NT2/D1 (cell line): ENCODE data around the gene SAA4.
"Not testable (repeated sequence)": the region's sequence is repeated elsewhere in the genome, so short reads cannot be mapped to it uniquely, and the experiment has no call there.

Experiments used
- DNase-seq: peaks from one replicate; pipeline ENCODE4 v3.0.0-alpha.2; 2011; ENCODE audit warnings: low read depth, low spot score
- H3K27me3 ChIP-seq: 2 replicates; pipeline ENCODE4 v1.6.0; 2011; ENCODE audit warnings: mild to moderate bottlenecking; ENCODE audit not compliant: insufficient read length, insufficient read depth
- H3K36me3 ChIP-seq: 2 replicates; pipeline ENCODE4 v1.6.1; 2011; ENCODE audit warnings: mild to moderate bottlenecking, low read length, mixed read lengths; ENCODE audit not compliant: insufficient read depth, insufficient read length
- H3K4me1 ChIP-seq: 2 replicates; pipeline ENCODE4 v1.5.1; 2011; ENCODE audit not compliant: insufficient read depth, insufficient read length
- H3K4me3 ChIP-seq: 2 replicates; pipeline ENCODE4 v1.5.1; 2011; ENCODE audit warnings: low read depth; ENCODE audit not compliant: insufficient read length
- H3K9ac ChIP-seq: 2 replicates; pipeline ENCODE4 v1.6.0; 2011; ENCODE audit warnings: low read depth; ENCODE audit not compliant: insufficient read length
- H3K9me3 ChIP-seq: 2 replicates; pipeline ENCODE4 v1.5.1; 2011; ENCODE audit warnings: mild to moderate bottlenecking, low read length; ENCODE audit not compliant: insufficient read depth
- SUZ12 ChIP-seq: IDR thresholded peaks from 2 replicates; pipeline ENCODE4 v1.6.1; 2011; ENCODE audit not compliant: insufficient read length, insufficient read depth; ENCODE audit errors: extremely low read depth
- YY1 ChIP-seq: IDR thresholded peaks from 2 replicates; pipeline ENCODE4 v1.6.1; 2011; ENCODE audit not compliant: insufficient read length, insufficient read depth
- ZNF274 ChIP-seq: IDR thresholded peaks from 2 replicates; pipeline ENCODE4 v1.6.1; 2011; ENCODE audit warnings: mild to moderate bottlenecking, low read depth, low read length

SAA4 gene

GRCh38 chr11:18253778-18254338, 17.3 kb upstream of the SAA4 start:
- Histone ChIP-seq H3K9ac (no peak overlapping the region), H3K36me3 (no peaks in the 10 kb centered on the region), H3K4me3 (no peak overlapping the region), H3K27me3 (no peaks in the 10 kb centered on the region), H3K4me1 (no peaks in the 10 kb centered on the region), H3K9me3 (no peaks in the 10 kb centered on the region)
- no peak for TF ChIP-seq ZNF274
- no peak for TF ChIP-seq SUZ12
- no peak for TF ChIP-seq YY1
- no peak for DNase-seq

DNA sequence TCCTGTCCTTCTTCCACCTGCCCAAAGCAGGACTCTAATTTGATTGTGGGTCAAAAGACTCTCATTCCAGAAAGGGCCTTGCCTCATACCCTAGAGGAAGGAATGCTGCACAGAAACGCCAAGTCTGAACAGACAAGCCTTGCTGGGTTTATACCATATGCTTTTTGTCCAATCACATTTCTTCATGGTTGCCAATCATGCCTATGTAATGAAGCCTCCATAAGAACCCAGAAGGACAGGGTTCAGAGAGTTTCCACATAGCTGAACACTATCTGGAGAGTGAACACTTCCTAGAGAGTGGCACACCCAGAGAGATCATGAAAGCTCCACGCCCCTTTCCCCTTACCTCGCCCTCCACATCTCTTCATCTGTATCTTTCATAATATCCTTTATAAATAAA, 16.6 kb upstream of the SAA4 start:
- no peaks in the 10 kb centered on the region for H3K36me3 ChIP-seq
- no peak overlapping the region for H3K9ac ChIP-seq
- H3K4me3 ChIP-seq, result no peak overlapping the region
- H3K4me1 ChIP-seq, result no peaks in the 10 kb centered on the region
- TF ChIP-seq ZNF274 (no peak), SUZ12 (no peak), YY1 (no peak)
- DNase-seq, result no peak
- no peaks in the 10 kb centered on the region for H3K27me3 ChIP-seq
- no peaks in the 10 kb centered on the region for H3K9me3 ChIP-seq

DNA sequence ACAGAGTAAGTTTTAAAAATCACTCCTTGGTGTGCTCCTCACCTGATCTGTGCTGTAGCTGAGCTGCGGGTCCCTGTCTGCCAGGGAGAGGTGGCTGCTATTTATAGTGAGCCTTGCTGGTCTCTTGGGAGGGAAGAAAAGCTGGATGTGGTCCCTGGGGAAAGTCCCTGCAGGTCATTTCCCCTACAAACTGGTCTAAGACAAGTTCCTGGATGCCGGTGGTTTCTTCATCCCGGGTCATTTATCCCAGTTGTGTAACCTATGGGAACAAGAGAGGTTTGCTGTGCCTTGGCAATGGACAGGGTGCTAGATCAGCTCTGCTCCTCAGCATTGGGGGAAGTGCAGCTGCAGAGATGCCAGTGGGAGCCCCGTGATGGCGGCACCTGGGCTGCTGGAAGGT, 12.0 kb upstream of the SAA4 start, which contains the start of gene SAA2:
Gene SAA2 (minus strand): TSS at position 108 of the 400 bp plus-strand sequence. CDS start 657 bp downstream, outside the sequence.
- H3K9me3 ChIP-seq, result 0 out of 2 replicates have a peak, but pooled peaks cover 2% of the 10 kb centered on the region
- TF ChIP-seq ZNF274 (no peak), SUZ12 (no peak), YY1 (no peak)
- H3K36me3 ChIP-seq, result no peaks in the 10 kb centered on the region
- H3K4me3 ChIP-seq, result no peak within 1 kb of the TSS
- no peak within 1 kb of the TSS for H3K9ac ChIP-seq
- no peaks in the 10 kb centered on the region for H3K27me3 ChIP-seq
- no peaks in the 10 kb centered on the region for H3K4me1 ChIP-seq
- DNase-seq, result no peak

GRCh38 chr11:18247191-18247581, 10.6 kb upstream of the SAA4 start:
- not testable (repeated sequence) for H3K9me3 ChIP-seq, H3K36me3 ChIP-seq, H3K4me1 ChIP-seq, DNase-seq, H3K4me3 ChIP-seq, H3K27me3 ChIP-seq, H3K9ac ChIP-seq

GRCh38 chr11:18246379-18247190, 10.0 kb upstream of the SAA4 start:
- H3K4me1 ChIP-seq, DNase-seq, H3K27me3 ChIP-seq, H3K9ac ChIP-seq, H3K9me3 ChIP-seq, H3K4me3 ChIP-seq, H3K36me3 ChIP-seq: not testable (repeated sequence)

DNA sequence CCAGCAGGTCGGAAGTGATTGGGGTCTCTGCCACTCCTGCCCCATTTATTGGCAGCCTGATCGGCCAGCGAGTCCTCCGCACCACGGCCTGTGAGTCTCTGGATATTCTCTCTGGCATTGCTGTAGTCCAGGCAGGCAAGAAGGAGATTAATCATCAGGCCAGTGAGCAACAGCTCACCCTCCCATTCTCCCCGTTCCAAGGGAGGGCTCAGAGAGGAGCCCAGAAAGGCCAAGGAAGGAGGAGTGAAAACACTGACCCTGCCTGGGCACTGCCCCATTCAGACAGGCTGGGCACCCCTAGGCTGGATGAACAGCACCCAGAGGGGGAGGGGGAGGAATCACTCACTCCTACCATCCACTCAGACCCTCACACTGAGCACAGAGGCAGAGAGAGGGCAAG, 8.8 kb upstream of the SAA4 start:
- no peak for DNase-seq
- Histone ChIP-seq H3K4me3 (no peak overlapping the region), H3K36me3 (no peaks in the 10 kb centered on the region)

DNA sequence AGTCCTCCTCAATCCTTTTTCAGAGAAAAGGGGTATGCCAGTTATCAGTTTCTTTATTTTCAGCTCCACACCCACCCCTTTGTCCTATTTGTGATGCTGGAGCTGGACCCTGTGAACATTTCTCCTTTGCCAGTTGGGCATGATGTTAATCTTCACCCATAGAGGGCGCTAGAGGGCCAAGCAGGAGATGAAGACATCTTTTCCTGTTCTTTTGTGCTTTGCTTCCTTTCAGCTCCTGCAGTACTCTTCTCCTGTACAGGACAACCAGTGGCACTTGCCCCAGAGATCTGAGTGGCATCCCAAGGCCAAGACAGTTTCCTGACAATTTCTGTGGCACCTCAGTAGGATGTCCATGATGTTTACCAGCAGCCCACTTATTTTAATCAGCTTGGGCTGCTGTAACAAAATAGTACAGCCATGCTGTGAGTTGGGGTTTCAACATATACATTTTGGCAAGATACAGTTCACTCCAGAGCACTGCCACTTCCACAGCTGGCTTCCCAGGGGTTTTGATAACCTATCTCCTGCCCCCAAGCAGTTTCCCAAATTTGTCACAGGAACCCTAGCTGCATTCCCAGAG, 7.3 kb upstream of the SAA4 start:
- Histone ChIP-seq H3K36me3 (no peaks in the 10 kb centered on the region), H3K4me3 (no peak overlapping the region), H3K9me3 (0 out of 2 replicates have a peak, but pooled peaks cover 6% of the 10 kb centered on the region), H3K4me1 (no peaks in the 10 kb centered on the region), H3K27me3 (no peaks in the 10 kb centered on the region), H3K9ac (no peak overlapping the region)
- no peak for TF ChIP-seq YY1
- TF ChIP-seq SUZ12, result no peak
- TF ChIP-seq ZNF274, result no peak
- DNase-seq, result peak; percentile 63

More for the DNA sequence above, 8.8 kb upstream of the SAA4 start:
- Histone ChIP-seq H3K9ac (no peak overlapping the region), H3K9me3 (0 out of 2 replicates have a peak, but pooled peaks cover 6% of the 10 kb centered on the region), H3K27me3 (no peaks in the 10 kb centered on the region), H3K4me1 (no peaks in the 10 kb centered on the region)
- no peak for TF ChIP-seq YY1
- no peak for TF ChIP-seq ZNF274
- TF ChIP-seq SUZ12, result no peak
